Activated T-helper 17 cell treated with anti-CD3 and anti-CD28 coated beads, Interleukin-2, amount 50 U/mL, for 72 hours (primary cell): Measurements from ENCODE around the gene FLNC. TPM values are rescaled to one million over a fixed set of nuclear protein-coding genes. Genes with fewer than 3 reads are reported as not detected.
A peak's percentile ranks its signal among the peaks of the same experiment; 100 is the strongest.

ENCODE experiments used
- ATAC-seq: fragments of 150-1000 bp; cut with Tn5 transposase; replicated peaks from 2 replicates; pipeline ENCODE4 v1.10.0; 2021; ENCODE audit warnings: mild to moderate bottlenecking, moderate library complexity
- H3K27ac Mint-ChIP-seq: one replicate; pipeline ENCODE4 v1.8.0; 2022; ENCODE audit warnings: mixed read lengths
- H3K27me3 Mint-ChIP-seq: one replicate; pipeline ENCODE4 v1.8.0; 2022; ENCODE audit warnings: mixed read lengths
- H3K36me3 Mint-ChIP-seq: one replicate; pipeline ENCODE4 v1.8.0; 2022; ENCODE audit warnings: low read depth, mild to moderate bottlenecking, mixed read lengths
- H3K4me1 Mint-ChIP-seq: one replicate; pipeline ENCODE4 v1.8.0; 2022; ENCODE audit warnings: mixed read lengths
- H3K4me3 Mint-ChIP-seq: one replicate; pipeline ENCODE4 v1.8.0; 2022; ENCODE audit warnings: mild to moderate bottlenecking, mixed read lengths
- H3K9me3 Mint-ChIP-seq: one replicate; pipeline ENCODE4 v1.8.0; 2022; ENCODE audit warnings: mixed read lengths
- total RNA-seq, 2 donors: library from RNA; stranded (reverse); gene quantifications; one replicate each; pipeline ENCODE4 v1.2.3, GENCODE V29; 2022

Gene FLNC, protein sequence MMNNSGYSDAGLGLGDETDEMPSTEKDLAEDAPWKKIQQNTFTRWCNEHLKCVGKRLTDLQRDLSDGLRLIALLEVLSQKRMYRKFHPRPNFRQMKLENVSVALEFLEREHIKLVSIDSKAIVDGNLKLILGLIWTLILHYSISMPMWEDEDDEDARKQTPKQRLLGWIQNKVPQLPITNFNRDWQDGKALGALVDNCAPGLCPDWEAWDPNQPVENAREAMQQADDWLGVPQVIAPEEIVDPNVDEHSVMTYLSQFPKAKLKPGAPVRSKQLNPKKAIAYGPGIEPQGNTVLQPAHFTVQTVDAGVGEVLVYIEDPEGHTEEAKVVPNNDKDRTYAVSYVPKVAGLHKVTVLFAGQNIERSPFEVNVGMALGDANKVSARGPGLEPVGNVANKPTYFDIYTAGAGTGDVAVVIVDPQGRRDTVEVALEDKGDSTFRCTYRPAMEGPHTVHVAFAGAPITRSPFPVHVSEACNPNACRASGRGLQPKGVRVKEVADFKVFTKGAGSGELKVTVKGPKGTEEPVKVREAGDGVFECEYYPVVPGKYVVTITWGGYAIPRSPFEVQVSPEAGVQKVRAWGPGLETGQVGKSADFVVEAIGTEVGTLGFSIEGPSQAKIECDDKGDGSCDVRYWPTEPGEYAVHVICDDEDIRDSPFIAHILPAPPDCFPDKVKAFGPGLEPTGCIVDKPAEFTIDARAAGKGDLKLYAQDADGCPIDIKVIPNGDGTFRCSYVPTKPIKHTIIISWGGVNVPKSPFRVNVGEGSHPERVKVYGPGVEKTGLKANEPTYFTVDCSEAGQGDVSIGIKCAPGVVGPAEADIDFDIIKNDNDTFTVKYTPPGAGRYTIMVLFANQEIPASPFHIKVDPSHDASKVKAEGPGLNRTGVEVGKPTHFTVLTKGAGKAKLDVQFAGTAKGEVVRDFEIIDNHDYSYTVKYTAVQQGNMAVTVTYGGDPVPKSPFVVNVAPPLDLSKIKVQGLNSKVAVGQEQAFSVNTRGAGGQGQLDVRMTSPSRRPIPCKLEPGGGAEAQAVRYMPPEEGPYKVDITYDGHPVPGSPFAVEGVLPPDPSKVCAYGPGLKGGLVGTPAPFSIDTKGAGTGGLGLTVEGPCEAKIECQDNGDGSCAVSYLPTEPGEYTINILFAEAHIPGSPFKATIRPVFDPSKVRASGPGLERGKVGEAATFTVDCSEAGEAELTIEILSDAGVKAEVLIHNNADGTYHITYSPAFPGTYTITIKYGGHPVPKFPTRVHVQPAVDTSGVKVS (N-terminal part only)
- total RNA-seq = under 1 TPM; 0.02 to 0.05 TPM

DNA sequence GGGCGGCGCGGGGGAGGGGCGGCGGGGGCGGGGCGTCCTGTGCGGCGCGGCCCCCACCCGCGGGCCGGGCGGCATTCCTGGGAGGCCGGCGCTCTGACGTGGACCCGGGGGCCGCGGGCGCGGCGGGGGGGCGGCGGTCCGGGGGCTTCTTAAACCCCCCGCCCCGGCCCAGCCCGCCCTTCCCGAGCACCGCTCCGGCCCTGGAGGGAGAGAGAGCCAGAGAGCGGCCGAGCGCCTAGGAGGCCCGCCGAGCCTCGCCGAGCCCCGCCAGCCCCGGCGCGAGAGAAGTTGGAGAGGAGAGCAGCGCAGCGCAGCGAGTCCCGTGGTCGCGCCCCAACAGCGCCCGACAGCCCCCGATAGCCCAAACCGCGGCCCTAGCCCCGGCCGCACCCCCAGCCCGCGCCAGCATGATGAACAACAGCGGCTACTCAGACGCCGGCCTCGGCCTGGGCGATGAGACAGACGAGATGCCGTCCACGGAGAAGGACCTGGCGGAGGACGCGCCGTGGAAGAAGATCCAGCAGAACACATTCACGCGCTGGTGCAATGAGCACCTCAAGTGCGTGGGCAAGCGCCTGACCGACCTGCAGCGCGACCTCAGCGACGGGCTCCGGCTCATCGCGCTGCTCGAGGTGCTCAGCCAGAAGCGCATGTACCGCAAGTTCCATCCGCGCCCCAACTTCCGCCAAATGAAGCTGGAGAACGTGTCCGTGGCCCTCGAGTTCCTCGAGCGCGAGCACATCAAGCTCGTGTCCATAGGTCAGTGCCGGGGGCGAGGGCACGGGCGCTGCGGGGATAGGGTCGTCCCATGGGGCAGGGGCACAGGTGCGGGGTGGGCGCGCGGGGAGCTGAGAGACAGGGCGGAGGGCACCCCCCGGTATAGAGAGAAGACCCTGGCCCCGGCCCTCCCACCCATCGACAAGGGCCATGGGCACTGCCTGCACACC lies at the start of gene FLNC:
FLNC (plus strand) TSS at position 176 of the 947 bp plus-strand sequence; CDS start at position 408, 232 bp downstream.
- ATAC-seq = peak; percentile 65
- Mint-ChIP-seq H3K4me1 (no peaks in the 10 kb centered on the region), H3K4me3 (peak within 1 kb of the TSS; percentile 64), H3K27ac (no peak within 1 kb of the TSS), H3K9me3 (no peaks in the 10 kb centered on the region), H3K36me3 (no peaks in the 10 kb centered on the region), H3K27me3 (peaks cover 24% of the 10 kb centered on the region)

DNA sequence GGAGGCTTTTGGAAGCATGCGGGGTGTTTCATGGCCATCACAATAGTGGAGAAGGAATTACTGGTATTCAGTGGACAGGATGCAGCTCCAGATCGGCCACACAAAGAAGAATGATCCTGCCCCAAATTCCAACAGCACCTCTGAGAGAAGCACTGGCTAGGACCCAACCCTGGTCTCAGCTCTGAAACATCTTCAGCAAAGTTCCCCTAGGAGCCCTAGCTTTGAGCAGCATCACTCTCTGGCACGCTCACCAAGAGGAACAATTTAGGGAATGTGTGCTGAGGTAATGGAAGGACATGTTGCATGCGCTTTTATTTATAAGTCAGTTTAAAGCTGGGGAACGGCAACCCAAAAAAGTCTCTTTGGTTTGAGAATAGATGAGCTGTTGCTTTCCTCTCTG lies 49.1 kb upstream of the FLNC start:
- Mint-ChIP-seq H3K36me3 (peaks cover 7% of the 10 kb centered on the region), H3K27me3 (no peaks in the 10 kb centered on the region), H3K27ac (no peak overlapping the region), H3K9me3 (peaks cover 6% of the 10 kb centered on the region), H3K4me3 (no peak overlapping the region), H3K4me1 (peaks cover 13% of the 10 kb centered on the region)
- ATAC-seq = no peak

DNA sequence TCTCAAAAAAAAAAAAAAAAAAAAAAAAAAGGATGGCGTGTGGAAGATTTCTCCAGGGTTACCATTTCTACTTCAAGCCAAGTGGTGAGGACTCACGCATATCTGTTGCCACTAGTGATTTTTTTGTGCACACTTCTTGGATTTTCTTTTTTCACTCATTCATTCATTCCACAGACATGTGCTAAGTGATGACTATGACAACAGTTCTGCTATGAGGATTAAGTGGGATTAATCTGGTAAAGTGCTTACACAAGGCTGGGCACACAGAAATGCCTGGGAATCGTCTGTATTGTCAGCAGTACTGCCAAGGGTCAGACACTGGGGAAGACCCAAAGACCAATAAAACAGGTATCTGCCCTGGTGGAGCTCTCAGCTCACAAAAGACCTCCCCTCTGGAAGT lies 48.4 kb upstream of the FLNC start:
- H3K27me3 Mint-ChIP-seq = no peaks in the 10 kb centered on the region
- H3K27ac Mint-ChIP-seq = no peak overlapping the region
- H3K36me3 Mint-ChIP-seq = peaks cover 7% of the 10 kb centered on the region
- no peak overlapping the region for H3K4me3 Mint-ChIP-seq
- peaks cover 10% of the 10 kb centered on the region for H3K4me1 Mint-ChIP-seq
- no peak for ATAC-seq
- peaks cover 6% of the 10 kb centered on the region for H3K9me3 Mint-ChIP-seq

DNA sequence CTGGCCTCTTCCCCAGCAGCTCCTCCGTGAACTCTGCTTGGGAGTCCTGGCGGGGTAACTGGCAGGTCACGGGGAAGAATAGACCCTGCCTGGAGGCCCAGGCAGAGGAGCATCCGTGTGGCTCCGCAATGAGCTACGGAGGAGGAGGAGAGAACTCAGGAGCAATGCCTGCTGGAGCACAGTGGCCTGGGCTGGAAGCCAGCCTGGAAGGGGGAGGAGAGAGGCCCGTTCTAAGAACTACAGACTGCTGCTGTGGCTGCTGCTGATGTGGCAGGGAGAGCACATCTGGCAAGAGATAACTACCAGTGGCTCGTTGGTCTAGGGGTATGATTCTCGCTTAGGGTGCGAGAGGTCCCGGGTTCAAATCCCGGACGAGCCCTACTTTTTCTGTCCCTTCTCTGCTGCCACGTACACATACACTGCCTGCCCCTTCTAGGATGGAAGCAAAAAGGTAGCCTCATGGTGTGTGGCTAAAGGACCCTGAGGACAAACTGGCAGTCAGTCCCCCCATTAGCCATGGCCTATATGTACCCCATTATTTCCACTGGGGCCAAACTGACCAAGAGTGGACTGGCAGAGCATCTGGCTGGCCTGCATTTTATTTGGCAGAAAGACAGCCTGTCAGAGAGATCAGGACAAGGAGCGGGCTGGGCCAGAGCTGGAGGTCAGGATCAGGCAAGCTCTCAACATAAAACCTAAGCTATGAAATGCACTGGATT lies 46.9 kb upstream of the FLNC start:
- H3K27ac Mint-ChIP-seq = no peak overlapping the region
- no peaks in the 10 kb centered on the region for H3K36me3 Mint-ChIP-seq
- H3K27me3 Mint-ChIP-seq = no peaks in the 10 kb centered on the region
- no peaks in the 10 kb centered on the region for H3K9me3 Mint-ChIP-seq
- no peak for ATAC-seq
- no peaks in the 10 kb centered on the region for H3K4me1 Mint-ChIP-seq
- H3K4me3 Mint-ChIP-seq = no peak overlapping the region

DNA sequence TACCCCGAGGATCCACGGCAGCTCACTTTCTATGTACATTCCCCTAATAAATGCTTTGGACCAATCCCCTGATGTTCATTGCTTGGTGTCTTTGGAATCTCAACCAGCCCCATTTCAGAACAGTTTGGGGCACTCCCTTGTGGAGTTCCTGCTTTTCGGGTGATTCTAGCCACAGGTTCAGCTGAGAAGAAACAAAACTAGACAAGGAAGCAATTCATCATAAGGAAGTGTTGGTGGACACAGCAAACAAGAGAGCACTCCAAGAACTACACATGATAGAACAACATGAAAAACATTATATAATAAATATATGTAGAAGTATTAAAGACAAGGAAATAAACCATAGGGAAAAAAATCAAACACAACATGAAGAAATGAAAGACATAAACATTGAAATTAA lies 44.5 kb upstream of the FLNC start:
- Mint-ChIP-seq H3K4me1 (peaks cover 3% of the 10 kb centered on the region), H3K27ac (no peak overlapping the region), H3K36me3 (no peaks in the 10 kb centered on the region), H3K4me3 (no peak overlapping the region), H3K9me3 (no peaks in the 10 kb centered on the region), H3K27me3 (no peaks in the 10 kb centered on the region)
- ATAC-seq = no peak

DNA sequence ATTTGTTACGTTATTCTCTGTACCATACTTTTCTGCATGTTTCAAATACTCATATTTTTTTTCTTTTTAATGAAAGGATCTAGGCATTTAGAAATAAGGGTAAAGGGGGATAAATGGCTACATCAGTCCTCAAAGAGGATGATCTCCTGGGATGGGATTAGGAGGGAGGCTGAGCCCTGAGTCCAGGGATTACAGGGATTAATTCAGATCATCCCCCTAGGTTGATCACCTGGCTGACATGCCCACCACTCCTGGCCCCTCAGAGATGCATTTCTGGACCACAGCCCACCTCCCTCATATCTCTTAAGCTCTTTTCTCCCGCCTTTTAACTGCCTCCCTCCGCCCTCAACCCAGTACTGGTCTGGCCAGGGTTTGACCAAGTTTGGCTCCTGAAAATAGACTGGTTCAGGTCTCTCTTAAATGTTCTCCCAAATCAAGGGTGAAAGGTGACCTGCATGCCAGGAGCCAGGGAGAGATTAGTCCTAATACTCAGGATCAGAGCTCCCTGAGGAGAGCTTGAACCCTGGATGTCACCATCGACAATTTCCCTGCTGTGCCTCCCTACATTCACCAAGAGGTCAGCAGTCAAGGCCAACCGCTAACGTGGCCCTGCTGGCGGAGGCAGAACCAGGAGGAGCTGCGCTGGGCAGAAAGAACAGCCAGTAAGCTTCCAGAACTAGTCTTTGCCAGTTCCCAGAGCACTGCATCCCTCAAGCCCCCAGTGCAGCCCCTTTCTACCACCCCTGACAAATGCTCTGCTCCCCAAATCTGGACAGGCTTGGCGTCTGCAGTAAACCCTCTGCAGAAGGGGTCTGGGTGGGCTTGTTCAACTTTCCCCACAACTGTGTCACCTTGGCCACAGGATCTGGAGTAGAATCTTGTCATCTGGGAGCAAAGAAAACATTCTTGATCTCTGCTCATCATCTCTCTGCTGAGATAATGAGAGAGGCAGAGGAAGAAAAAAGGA lies 41.5 kb upstream of the FLNC start:
- H3K27ac Mint-ChIP-seq = no peak overlapping the region
- H3K27me3 Mint-ChIP-seq = no peaks in the 10 kb centered on the region
- ATAC-seq = no peak
- H3K36me3 Mint-ChIP-seq = no peaks in the 10 kb centered on the region
- no peaks in the 10 kb centered on the region for H3K9me3 Mint-ChIP-seq
- H3K4me1 Mint-ChIP-seq = peaks cover 3% of the 10 kb centered on the region
- peak overlapping the region; percentile 83 for H3K4me3 Mint-ChIP-seq

DNA sequence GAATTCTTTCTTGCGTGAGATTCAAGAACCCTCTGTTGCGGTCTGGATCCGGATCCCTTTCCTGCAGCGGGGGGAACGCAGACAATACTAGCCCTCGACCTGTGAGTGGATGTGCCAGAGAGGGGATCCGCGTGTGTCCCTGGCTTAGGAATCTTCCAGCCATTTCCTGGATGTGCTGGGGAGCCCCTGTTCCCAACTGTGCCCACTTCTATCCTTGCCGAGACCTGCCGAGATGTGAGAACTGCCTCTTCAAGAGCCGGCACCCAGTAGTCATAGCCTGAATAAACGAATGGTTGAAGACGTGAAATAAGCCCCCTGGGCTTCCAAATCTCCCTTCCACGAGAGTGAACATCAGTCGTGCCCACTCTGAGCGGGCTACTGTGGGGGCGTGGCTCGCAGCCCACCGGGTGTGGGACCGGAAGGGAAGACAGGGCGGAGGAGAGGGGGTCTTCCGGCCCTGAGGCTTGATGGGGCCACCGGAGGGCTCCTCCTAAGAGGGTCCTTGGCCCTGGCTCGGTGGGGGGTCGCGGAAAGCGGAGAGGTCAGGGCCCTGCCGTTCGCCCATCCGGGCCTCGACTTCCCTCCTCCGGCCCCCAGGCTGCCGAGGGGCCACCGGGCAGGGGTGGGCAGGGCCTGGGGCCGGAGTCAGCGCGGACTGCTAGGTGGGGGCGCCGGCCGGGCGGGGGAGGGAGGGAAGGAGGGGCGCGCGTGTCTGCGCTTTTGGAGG lies 39.7 kb upstream of the FLNC start:
- peak overlapping the region; percentile 77 for H3K27ac Mint-ChIP-seq
- no peaks in the 10 kb centered on the region for H3K27me3 Mint-ChIP-seq
- H3K4me1 Mint-ChIP-seq = peaks cover 3% of the 10 kb centered on the region
- peak overlapping the region; percentile 83 for H3K4me3 Mint-ChIP-seq
- H3K9me3 Mint-ChIP-seq = no peaks in the 10 kb centered on the region
- H3K36me3 Mint-ChIP-seq = no peaks in the 10 kb centered on the region
- ATAC-seq = peak; percentile 19

DNA sequence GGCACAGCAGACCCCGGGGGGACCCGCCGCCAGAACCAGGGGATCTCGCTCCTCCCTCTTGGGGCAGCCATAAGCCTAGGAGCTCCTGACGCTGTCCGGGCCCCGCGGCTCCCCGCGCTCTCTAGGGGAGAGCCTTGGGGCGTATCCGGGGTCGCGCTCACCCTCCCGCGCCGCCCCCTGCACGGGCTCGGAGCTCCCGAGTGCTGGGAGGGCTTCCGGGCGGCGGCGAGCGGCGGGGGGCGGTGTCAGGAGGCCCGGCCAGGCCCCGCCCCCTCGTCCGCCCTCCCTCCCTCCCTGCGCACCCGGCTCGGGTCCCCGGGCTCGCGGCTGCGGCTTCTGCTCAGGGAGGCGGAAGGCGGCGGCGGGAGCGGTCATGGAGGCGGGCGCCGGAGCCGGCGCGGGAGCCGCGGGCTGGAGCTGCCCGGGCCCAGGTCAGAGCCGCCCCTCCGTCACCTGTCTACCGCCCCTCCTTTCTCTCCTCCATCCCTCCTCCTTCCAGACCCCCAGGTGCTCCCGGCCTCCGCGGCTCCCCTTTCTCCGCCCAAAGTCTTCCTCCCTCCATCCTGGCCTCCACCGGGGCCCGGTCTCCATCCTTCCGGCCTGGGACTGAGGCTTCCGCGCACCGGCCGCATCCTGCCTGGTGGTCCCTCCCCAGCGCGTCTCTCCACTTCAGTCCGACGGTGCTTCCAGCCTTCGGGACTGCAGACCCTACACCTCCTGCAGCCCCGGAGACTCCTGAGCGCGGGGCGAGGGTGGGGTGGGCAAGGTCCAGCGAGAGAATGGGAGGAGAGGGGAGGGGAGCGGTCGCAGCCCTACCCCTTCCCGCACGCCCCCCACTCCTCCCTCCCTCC lies 38.9 kb upstream of the FLNC start, which contains the start of gene CCDC136:
CCDC136 (plus strand) TSS at position 848 of the 851 bp plus-strand sequence. CDS start 444 bp downstream, outside the sequence.
- H3K4me1 Mint-ChIP-seq = peaks cover 3% of the 10 kb centered on the region
- no peaks in the 10 kb centered on the region for H3K9me3 Mint-ChIP-seq
- ATAC-seq = peak; percentile 93
- peak within 1 kb of the TSS; percentile 83 for H3K4me3 Mint-ChIP-seq
- H3K27ac Mint-ChIP-seq = no peak within 1 kb of the TSS
- no peaks in the 10 kb centered on the region for H3K36me3 Mint-ChIP-seq
- H3K27me3 Mint-ChIP-seq = no peaks in the 10 kb centered on the region

DNA sequence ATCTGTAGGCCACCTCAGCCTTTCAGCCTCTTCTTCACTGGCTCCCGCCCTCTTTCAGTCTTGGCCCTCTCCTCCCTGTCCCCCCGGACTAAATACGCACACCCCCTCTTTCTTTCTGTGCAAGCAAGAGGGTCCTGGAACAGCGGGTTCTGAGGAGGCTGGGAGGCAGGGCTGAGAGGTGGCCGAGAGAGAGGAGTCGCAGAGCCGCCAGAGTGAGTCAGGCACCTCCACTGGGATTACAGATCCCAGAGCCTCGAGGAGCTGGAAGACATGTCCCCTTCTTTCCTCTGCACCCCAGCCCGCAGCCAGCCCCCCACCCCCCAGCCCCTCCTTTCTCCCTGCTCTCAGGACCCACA lies 38.3 kb upstream of the FLNC start:
- Mint-ChIP-seq H3K27ac (no peak overlapping the region), H3K27me3 (no peaks in the 10 kb centered on the region), H3K4me3 (peak overlapping the region; percentile 83), H3K36me3 (peaks cover under 1% of the 10 kb centered on the region), H3K4me1 (peaks cover 3% of the 10 kb centered on the region), H3K9me3 (no peaks in the 10 kb centered on the region)
- ATAC-seq = no peak

DNA sequence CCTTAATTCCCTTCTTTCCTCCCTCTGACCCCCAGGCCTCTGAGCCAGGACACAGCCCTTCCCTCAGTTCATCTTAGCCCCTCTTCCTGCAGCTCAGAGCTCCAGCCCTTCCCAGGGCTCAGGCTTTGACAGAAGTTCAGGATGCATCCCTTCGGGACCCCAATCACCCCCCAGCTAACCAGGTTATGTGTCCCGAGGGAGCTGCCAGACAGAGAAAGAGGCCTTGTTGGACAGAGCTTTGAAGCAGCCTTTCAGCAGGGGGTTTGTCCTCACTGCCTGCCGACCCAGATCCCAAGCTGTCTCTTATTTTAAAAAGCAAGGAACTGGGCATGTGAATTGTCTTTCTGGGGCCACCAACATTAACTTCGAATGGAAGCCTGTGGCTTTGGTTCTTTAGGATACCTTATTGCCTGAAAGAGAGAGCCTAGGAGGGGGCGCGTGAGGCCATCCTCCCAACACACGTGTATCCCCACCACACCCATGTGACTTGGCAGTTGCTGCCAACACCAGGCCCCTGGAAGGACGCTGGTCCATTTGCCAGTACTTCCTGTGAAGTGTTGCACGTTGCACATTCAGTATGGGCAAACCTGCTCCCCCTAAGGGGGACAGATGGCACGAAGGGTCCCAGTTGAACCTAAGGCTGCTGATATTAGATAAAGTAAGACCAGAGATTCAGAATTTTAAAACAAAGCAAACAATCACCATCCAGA lies 37.6 kb upstream of the FLNC start:
- Mint-ChIP-seq H3K4me3 (peak overlapping the region; percentile 83), H3K9me3 (no peaks in the 10 kb centered on the region), H3K27ac (no peak overlapping the region), H3K27me3 (no peaks in the 10 kb centered on the region), H3K36me3 (peaks cover 7% of the 10 kb centered on the region), H3K4me1 (peaks cover 3% of the 10 kb centered on the region)
- no peak for ATAC-seq
